Measurements from ENCODE around the gene USP26. TPM values are rescaled to one million over a fixed set of nuclear protein-coding genes. Genes with fewer than 3 reads are reported as not detected.

Gene USP26
- total and polyA plus RNA-seq, 2 experiments from 2014 or later, result not detected

DNA sequence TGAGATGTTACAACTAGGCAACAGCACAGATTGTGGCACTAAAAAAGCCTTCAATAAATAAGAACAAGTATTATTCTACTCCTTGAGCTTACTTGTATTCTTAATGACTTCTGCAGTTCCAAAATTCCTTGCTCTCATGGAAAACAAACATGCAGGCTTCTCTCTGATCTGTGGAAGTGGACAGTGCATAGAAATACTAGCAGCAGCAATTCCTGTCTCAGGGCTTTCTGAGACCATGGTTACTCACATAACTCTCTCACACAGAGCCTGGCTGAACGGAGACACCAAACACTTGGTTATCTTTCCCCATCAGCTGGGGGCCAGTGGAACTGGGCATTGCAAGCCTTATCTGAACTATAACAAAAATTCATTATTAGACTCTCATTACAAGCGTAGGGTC, 106.1 kb downstream of the USP26 start:
- TF ChIP-seq CREB1 (CRISPR knock-in tag; IDR thresholded peaks at IDR 0.05; ENCODE audit: low read depth), result no peak
- TF ChIP-seq EZH2phosphoT487 (IDR thresholded peaks at IDR 0.05; ENCODE audit: unreplicated experiment), result no peak
- TF ChIP-seq, protein P1, sequence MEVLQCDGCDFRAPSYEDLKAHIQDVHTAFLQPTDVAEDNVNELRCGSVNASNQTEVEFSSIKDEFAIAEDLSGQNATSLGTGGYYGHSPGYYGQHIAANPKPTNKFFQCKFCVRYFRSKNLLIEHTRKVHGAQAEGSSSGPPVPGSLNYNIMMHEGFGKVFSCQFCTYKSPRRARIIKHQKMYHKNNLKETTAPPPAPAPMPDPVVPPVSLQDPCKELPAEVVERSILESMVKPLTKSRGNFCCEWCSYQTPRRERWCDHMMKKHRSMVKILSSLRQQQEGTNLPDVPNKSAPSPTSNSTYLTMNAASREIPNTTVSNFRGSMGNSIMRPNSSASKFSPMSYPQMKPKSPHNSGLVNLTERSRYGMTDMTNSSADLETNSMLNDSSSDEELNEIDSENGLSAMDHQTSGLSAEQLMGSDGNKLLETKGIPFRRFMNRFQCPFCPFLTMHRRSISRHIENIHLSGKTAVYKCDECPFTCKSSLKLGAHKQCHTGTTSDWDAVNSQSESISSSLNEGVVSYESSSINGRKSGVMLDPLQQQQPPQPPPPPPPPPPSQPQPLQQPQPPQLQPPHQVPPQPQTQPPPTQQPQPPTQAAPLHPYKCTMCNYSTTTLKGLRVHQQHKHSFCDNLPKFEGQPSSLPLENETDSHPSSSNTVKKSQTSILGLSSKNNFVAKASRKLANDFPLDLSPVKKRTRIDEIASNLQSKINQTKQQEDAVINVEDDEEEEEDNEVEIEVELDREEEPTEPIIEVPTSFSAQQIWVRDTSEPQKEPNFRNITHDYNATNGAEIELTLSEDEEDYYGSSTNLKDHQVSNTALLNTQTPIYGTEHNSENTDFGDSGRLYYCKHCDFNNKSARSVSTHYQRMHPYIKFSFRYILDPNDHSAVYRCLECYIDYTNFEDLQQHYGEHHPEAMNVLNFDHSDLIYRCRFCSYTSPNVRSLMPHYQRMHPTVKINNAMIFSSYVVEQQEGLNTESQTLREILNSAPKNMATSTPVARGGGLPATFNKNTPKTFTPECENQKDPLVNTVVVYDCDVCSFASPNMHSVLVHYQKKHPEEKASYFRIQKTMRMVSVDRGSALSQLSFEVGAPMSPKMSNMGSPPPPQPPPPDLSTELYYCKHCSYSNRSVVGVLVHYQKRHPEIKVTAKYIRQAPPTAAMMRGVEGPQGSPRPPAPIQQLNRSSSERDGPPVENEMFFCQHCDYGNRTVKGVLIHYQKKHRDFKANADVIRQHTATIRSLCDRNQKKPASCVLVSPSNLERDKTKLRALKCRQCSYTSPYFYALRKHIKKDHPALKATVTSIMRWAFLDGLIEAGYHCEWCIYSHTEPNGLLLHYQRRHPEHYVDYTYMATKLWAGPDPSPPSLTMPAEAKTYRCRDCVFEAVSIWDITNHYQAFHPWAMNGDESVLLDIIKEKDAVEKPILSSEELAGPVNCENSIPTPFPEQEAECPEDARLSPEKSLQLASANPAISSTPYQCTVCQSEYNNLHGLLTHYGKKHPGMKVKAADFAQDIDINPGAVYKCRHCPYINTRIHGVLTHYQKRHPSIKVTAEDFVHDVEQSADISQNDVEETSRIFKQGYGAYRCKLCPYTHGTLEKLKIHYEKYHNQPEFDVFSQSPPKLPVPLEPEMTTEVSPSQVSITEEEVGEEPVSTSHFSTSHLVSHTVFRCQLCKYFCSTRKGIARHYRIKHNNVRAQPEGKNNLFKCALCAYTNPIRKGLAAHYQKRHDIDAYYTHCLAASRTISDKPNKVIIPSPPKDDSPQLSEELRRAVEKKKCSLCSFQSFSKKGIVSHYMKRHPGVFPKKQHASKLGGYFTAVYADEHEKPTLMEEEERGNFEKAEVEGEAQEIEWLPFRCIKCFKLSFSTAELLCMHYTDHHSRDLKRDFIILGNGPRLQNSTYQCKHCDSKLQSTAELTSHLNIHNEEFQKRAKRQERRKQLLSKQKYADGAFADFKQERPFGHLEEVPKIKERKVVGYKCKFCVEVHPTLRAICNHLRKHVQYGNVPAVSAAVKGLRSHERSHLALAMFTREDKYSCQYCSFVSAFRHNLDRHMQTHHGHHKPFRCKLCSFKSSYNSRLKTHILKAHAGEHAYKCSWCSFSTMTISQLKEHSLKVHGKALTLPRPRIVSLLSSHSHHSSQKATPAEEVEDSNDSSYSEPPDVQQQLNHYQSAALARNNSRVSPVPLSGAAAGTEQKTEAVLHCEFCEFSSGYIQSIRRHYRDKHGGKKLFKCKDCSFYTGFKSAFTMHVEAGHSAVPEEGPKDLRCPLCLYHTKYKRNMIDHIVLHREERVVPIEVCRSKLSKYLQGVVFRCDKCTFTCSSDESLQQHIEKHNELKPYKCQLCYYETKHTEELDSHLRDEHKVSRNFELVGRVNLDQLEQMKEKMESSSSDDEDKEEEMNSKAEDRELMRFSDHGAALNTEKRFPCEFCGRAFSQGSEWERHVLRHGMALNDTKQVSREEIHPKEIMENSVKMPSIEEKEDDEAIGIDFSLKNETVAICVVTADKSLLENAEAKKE (CRISPR knock-in tag; IDR thresholded peaks at IDR 0.05), result no peak
- no peak for TF ChIP-seq CTCF (conservative IDR thresholded peaks at IDR 0.05; ENCODE audit: low read depth in 2 of 2)
- TF ChIP-seq ETS1 (IDR thresholded peaks at IDR 0.05), result no peak
- TF ChIP-seq EZH2 (IDR thresholded peaks at IDR 0.05; ENCODE audit: low read depth, unreplicated experiment), result no peak
- no peak for TF ChIP-seq NANOG (IDR thresholded peaks at IDR 0.05; ENCODE audit: borderline replicate concordance)
- no peak for TF ChIP-seq STAT1 (IDR thresholded peaks at IDR 0.05; ENCODE audit: unreplicated experiment)
- TF ChIP-seq JUNB (IDR thresholded peaks at IDR 0.05; ENCODE audit: unreplicated experiment), result no peak
- no peak for TF ChIP-seq POLR2AphosphoS5 (IDR thresholded peaks at IDR 0.05; ENCODE audit: low read depth)
- no peak for TF ChIP-seq ZNF114 (CRISPR knock-in tag; IDR thresholded peaks at IDR 0.05)
- TF ChIP-seq, protein P2, sequence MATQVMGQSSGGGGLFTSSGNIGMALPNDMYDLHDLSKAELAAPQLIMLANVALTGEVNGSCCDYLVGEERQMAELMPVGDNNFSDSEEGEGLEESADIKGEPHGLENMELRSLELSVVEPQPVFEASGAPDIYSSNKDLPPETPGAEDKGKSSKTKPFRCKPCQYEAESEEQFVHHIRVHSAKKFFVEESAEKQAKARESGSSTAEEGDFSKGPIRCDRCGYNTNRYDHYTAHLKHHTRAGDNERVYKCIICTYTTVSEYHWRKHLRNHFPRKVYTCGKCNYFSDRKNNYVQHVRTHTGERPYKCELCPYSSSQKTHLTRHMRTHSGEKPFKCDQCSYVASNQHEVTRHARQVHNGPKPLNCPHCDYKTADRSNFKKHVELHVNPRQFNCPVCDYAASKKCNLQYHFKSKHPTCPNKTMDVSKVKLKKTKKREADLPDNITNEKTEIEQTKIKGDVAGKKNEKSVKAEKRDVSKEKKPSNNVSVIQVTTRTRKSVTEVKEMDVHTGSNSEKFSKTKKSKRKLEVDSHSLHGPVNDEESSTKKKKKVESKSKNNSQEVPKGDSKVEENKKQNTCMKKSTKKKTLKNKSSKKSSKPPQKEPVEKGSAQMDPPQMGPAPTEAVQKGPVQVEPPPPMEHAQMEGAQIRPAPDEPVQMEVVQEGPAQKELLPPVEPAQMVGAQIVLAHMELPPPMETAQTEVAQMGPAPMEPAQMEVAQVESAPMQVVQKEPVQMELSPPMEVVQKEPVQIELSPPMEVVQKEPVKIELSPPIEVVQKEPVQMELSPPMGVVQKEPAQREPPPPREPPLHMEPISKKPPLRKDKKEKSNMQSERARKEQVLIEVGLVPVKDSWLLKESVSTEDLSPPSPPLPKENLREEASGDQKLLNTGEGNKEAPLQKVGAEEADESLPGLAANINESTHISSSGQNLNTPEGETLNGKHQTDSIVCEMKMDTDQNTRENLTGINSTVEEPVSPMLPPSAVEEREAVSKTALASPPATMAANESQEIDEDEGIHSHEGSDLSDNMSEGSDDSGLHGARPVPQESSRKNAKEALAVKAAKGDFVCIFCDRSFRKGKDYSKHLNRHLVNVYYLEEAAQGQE (IDR thresholded peaks at IDR 0.05; ENCODE audit: unreplicated experiment), result no peak
- H4K20me1 ChIP-seq (replicated peaks; ENCODE audit: insufficient read depth), result no peaks in the 10 kb centered on the region
- no peak overlapping the region for H3K27ac Mint-ChIP-seq
- DNase-seq (ENCODE audit: low spot score), result no peak
- ATAC-seq, result no peak
- peaks cover 4% of the 10 kb centered on the region; the same call in 1 of the 3 replicates for H3K4me1 Mint-ChIP-seq
- H3K4me3 Mint-ChIP-seq, result no peak overlapping the region
- H3K9me2 ChIP-seq (ENCODE audit: insufficient read depth), result no peaks in the 10 kb centered on the region
- no peaks in the 10 kb centered on the region for H3K4me1 ChIP-seq (ENCODE audit: insufficient read depth)
- no peak overlapping the region for H3K4me3 ChIP-seq
- no peak overlapping the region for H3K27ac ChIP-seq (ENCODE audit: low read depth)
- H3K36me3 Mint-ChIP-seq (ENCODE audit: low read depth), result no peaks in the 10 kb centered on the region
- no peaks in the 10 kb centered on the region for H3K9me3 Mint-ChIP-seq
- no peaks in the 10 kb centered on the region for H3F3A ChIP-seq (replicated peaks; ENCODE audit: low read depth)
- H3K79me2 ChIP-seq (replicated peaks; ENCODE audit: insufficient read depth), result no peaks in the 10 kb centered on the region
- no peaks in the 10 kb centered on the region for H3K27me3 Mint-ChIP-seq (ENCODE audit: insufficient read depth, low read depth, poor library complexity)
- no peaks in the 10 kb centered on the region for H3K27me3 ChIP-seq (ENCODE audit: insufficient read depth)
- no peak overlapping the region for H2AFZ ChIP-seq
- H3K4me2 ChIP-seq, result no peak overlapping the region
- H3K36me3 ChIP-seq (ENCODE audit: insufficient read depth), result no peaks in the 10 kb centered on the region

Data from GM23338 (cell line).